Cardiac fibroblast (primary cell): ENCODE measurements around the gene CHST7.
A peak's percentile ranks its signal among the peaks of the same experiment; 100 is the strongest.

Experiments used
- DNase-seq, 2 donors: peaks; one replicate each; pipeline versions ENCODE4 v3.0.0 to v3.0.0-alpha.2; 2010; ENCODE audit warnings: low read depth in 2 of 2
- H3K4me3 ChIP-seq, 2 donors: replicated peaks in 1 of 2; 1 replicate in 1 of 2; 2 replicates in 1 of 2; pipeline ENCODE4 v1.5.1; 2011; ENCODE audit warnings: low read depth in 2 of 2, low read length in 2 of 2, mild to moderate bottlenecking in 2 of 2, moderate library complexity in 1 of 2
- CTCF ChIP-seq: IDR thresholded peaks from one replicate; pipeline ENCODE4 v1.5.1; 2011; ENCODE audit warnings: low read depth, mild to moderate bottlenecking, low read length, inconsistent platforms

CHST7 gene

GRCh38 chrX:46589977-46590723 lies 16.6 kb downstream of the CHST7 start:
- no peak overlapping the region for H3K4me3 ChIP-seq
- DNase-seq = peak; percentile 84 to 87
- TF ChIP-seq CTCF = no peak

GRCh38 chrX:46595084-46595483 lies 21.5 kb downstream of the CHST7 start:
- no peak for DNase-seq
- no peak for TF ChIP-seq CTCF
- H3K4me3 ChIP-seq = no peak overlapping the region

GRCh38 chrX:46597208-46597607 lies 23.6 kb downstream of the CHST7 start:
- no peak for DNase-seq
- TF ChIP-seq CTCF = no peak
- H3K4me3 ChIP-seq = no peak overlapping the region

- TF ChIP-seq CTCF = no peak
- no peak overlapping the region for H3K4me3 ChIP-seq
- DNase-seq = no peak
These were observed 24.2 kb downstream of the CHST7 start for GRCh38 chrX:46597771-46598170.

- H3K4me3 ChIP-seq = no peak overlapping the region
- DNase-seq = peak; percentile 12 to 36
- no peak for TF ChIP-seq CTCF
These were observed 25.5 kb downstream of the CHST7 start for GRCh38 chrX:46599051-46599560.

- peak; percentile 79 to 80 for DNase-seq
These were observed 27.7 kb downstream of the CHST7 start for GRCh38 chrX:46601283-46601682.

More at GRCh38 chrX:46601283-46601682, 27.7 kb downstream of the CHST7 start:
- H3K4me3 ChIP-seq = no peak overlapping the region
- TF ChIP-seq CTCF = no peak
